Stimulated activated CD4-positive, alpha-beta T cell treated with anti-CD3 and anti-CD28 coated beads, Interleukin-1b, Interleukin-23, amount 100 ng/mL, for 24 hours (primary cell): Measurements from ENCODE around the gene TCOF1.
A peak's percentile ranks its signal among the peaks of the same experiment; 100 is the strongest.

Experiments used
- DNase-seq, 4 experiments: peaks; one replicate each; pipeline ENCODE4 v3.0.0-alpha.2; 2020; ENCODE audit warnings: low read depth in 4 of 4, low spot score in 1 of 4

The TCOF1 gene

GRCh38 chr5:150357326-150358260, at the start of gene TCOF1:
TCOF1 (plus strand) TSS chr5:150357697; CDS start chr5:150357747, 50 bp downstream.
- peak; percentile 93 to 97 (median 96) for DNase-seq

DNA sequence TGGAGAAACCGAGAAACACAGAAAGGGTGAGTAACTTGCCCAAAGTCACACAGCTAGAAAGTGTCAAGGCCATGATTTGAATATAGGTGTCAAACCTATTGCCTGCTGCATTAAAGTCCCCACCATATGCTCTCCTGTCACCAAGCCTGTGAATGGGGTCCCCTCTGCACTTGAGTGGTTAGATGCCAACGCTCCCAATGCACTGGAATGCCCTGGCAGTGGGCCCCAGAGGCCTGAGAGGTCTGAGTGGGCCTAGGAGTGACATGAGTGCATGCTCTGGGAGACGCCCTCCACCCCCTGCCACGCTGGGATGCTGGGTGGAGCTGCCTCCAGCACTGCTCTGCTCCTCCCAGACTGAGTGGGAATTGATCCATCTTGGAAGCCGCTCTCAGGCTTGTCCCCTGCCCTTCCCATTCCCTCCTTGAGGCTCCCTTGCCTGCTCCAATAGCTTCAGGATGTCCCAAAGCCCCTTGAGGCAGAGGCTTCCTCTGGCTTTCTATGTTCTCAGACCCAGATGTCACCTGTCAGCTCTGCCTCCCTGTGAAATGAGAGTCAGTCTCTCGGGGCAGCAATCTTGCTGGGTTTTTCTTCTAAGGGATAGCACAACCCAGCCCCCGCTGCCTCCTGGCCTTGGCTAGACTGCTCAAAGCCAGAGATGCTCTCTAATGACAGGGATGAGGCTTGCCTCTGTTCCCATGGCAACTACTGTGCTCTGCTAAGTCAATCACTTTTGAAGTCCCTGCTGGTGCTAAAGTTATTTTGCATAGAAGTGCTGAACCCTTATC, 48.2 kb upstream of the TCOF1 start:
- no peak for DNase-seq

DNA sequence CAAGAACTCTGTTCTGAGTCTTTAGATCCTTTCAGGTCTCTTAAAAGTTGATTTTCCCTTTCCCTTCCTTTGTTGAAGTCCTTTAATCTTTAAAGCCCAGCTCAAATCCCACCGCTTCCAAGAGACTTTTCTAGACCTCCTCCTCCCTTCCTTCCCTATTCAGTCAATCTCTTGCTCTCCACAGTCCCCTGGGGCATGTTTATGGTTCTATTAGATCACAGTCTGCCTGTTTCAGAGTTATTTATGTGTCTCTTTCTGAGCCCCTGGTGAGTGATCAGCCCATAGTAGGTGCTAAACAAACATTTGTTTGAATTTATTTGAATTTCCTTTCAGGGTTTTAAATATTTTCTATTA, 47.6 kb upstream of the TCOF1 start:
- DNase-seq = no peak

GRCh38 chr5:150310246-150310645, 47.3 kb upstream of the TCOF1 start:
- DNase-seq = no peak

- no peak for DNase-seq
These were observed 46.3 kb upstream of the TCOF1 start for GRCh38 chr5:150311015-150311692.

GRCh38 chr5:150312518-150312917, 45.0 kb upstream of the TCOF1 start:
- DNase-seq = no peak

GRCh38 chr5:150313501-150313900, 44.0 kb upstream of the TCOF1 start:
- DNase-seq = no peak

DNA sequence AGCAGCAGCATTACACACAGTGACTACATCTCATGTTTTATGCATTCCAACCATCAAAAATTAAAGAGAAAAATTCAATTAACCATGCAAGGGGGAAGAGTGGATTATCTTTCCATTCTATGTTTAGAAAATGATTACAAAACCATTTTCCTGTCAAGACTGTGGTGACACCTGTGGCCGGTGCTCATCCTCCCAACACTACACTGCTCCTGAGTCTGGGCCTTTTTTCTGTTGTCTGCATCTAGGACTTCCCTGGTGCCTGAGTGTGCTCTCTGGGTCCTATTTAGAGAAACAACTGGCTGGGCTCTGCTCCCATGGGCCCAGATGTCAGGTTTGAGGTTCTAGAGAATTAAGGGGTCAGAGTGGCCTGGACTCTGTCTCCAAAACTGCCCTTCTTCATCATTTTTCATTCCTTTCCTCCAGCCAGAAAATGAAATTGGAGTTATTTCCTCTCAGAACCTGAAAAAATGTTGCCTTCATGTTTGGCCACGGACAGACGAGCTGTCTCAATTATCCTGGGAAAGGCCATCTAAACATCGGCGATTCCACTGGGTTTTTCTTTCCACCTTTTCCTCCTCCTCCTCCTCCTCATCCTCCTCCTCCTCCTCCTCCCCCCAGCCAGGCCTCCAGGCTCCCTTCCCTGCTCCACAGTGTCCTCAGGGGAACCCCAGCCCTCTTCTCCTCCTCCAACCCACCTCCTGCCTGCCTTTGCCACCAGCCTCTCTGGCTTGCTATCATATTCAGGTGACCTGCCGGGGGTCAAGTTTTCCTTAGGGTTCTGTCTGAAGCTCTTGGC, 43.4 kb upstream of the TCOF1 start:
- no peak for DNase-seq

GRCh38 chr5:150315245-150315644, 42.3 kb upstream of the TCOF1 start:
- DNase-seq = no peak

GRCh38 chr5:150316320-150316719, 41.2 kb upstream of the TCOF1 start:
- DNase-seq = no peak

DNA sequence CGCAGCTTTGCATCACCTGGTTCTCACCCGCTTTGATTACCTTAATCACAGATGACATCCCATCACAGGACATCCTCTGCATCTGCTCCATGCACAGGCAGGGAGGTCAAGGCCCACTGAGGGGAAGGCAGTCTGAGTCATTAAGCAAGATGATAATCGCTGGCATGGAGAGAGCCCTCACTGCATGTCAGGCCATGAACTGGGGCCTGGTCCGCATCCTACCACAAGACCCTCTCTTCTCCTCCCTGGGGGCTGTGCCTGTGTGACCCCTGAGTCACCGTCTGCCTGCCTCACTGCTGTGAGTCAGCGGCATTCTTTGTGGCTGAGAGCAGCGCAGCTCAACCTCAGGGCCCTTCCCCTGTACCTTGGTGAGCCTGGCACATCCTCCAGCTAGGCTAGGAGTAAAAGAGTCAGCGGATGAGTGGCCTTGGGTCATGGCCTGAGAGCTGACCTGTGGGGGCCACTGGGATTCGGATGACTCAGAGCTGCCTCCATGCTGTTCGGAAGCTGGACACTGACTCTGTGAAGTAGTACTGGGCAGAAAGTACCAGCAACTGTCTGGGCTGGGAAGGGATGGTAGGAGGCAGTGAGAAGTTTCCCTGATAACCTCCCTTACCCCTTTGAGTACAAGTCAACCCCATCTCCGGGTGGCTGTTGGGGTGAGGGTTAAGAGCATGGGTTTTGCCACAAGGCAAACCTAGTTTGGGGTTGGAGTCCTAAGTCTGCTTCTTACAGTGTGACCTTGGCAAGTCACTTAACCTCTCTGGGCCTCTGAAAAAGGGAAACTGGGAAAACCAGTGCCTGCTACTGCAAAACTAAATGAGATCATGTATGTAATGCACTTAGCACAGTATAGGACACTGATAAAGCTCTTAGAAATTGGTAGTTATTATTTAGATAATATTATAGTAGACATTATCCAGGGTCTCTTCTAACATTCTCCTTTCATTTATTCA, 40.2 kb upstream of the TCOF1 start:
- no peak for DNase-seq

DNA sequence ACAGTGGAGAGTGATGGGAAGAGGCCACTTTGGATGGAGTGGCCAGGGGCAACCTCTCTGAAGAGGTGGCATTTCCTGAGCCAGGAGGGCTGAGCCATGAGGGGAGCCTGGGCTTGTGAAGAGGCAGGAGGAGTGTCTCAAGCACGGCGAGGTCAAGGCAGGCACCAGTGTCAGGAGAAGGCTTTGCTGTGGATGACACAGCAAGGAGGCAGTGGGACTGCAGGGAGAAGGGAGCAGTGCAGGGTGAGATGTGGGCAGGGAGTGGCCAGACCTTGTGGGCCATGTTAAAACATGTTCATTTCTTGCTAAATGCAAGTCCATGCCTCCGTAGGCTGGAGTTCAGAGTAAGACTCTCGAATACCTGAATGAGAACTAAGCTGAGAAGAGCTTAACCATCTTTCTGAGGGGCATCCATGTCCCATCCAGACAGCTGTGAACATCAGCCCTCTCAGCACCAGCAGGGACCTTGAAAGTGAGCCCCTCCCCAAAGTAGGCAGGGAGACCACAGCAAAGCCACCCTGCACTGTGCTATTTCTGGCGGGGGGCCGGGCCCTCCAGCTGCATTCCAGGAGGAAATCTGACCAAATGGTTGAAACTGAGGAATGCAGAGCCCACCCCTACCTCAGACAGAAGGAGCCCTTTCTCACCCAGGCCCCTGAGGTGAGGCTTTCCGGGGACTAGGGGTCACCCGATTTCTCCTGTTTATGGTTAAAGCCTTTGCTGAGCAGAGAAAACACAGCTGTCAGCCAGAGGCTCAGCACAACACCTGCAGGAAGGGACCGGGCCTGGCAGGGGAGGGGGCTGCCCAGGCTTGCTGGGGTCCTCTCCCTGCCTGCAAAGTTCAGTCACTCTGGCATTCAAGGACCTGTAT, 38.6 kb upstream of the TCOF1 start:
- no peak for DNase-seq

DNA sequence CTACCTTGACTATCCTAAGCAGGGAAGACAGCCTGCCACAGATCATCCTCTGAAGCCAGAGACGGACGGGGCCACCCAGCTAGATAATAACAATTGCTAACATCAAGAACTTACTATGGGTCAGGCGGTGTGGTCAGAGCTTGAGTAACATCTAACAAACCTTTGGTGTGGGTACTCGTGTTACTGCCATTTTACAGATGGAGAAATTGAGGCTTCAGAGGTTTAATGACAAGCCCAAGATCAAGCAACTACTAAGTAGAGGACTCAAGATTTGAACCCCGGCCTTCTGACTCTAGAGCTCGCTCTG, 38.1 kb upstream of the TCOF1 start:
- no peak for DNase-seq

- no peak for DNase-seq
These were observed 37.4 kb upstream of the TCOF1 start for GRCh38 chr5:150320044-150320613.

GRCh38 chr5:150321211-150321610, 36.3 kb upstream of the TCOF1 start:
- no peak for DNase-seq

DNA sequence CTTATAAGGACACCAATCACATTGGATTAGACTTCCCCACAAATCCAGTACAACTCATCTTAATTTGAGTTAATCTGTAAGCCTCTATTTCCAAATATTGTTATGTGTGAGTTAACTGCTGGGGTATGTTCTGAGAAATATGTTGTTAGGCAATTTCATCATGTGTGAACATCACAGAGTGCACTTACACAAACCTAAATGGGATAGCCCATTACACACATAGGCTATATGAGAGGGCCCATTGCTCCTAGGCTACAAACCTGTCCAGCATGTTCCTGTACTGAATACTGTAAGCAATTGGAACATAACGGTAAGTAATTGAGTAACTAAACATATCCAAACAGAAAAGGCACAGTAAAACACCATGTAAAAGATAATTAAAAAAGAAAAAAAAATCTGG, 35.7 kb upstream of the TCOF1 start:
- no peak for DNase-seq

GRCh38 chr5:150322202-150322601, 35.3 kb upstream of the TCOF1 start:
- no peak for DNase-seq

- DNase-seq = no peak
These were observed 34.4 kb upstream of the TCOF1 start for GRCh38 chr5:150323092-150323491.

- DNase-seq = no peak
These were observed 33.7 kb upstream of the TCOF1 start for GRCh38 chr5:150323819-150324218.
